ENCODE data around the gene SAMD10.

Gene SAMD10

DNA sequence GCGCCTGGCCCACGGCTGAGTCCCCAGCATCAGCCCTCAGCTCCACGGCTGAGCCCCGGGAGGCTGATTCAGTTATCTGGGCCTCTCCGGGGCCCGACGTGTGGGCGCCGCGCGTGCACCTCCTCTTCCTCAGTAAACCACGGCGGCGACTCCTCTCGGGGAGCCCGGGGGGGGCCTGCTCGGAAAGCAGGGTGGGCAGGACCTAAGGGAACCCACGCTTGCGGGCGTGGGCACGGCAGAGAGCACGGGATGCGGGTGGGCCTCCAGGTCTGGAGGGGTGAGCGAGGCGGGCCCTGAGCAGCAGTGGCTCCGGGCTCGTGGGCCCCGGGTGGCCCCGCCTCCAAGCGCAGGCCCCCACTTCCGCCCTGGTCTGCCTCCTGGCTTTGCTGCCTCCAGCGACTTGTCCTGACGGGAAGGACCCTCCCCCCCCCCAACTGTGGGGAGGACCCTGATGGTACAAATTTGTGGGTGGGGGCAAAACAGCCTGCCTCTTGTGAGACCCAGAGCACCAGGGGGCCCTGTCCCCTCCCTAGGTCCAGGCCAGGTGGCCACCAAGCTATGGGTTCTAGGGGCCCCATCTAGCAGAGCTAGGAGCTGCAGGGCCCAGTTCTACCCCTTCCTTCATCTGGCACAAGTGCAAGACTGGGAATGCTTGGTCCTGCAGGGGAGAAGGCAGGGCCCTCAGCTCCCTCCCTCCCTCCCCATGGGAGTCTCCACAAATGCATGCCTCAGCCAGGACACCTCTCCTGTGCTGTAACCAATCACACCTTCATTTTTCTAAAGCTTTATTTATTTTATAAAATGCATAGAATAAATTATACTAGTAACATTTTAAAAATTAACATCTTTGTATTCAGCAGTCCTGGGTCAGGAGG is 40.1 kb downstream of the SAMD10 start:
- TF ChIP-seq, protein P1, sequence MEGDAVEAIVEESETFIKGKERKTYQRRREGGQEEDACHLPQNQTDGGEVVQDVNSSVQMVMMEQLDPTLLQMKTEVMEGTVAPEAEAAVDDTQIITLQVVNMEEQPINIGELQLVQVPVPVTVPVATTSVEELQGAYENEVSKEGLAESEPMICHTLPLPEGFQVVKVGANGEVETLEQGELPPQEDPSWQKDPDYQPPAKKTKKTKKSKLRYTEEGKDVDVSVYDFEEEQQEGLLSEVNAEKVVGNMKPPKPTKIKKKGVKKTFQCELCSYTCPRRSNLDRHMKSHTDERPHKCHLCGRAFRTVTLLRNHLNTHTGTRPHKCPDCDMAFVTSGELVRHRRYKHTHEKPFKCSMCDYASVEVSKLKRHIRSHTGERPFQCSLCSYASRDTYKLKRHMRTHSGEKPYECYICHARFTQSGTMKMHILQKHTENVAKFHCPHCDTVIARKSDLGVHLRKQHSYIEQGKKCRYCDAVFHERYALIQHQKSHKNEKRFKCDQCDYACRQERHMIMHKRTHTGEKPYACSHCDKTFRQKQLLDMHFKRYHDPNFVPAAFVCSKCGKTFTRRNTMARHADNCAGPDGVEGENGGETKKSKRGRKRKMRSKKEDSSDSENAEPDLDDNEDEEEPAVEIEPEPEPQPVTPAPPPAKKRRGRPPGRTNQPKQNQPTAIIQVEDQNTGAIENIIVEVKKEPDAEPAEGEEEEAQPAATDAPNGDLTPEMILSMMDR (IDR thresholded peaks at IDR 0.05; ENCODE audit: borderline replicate concordance, control extremely low read depth, extremely low read depth, insufficient read depth, missing control alignments): no peak
- in situ Hi-C loops (cut with MboI; ENCODE audit: low sequenced_read_pairs, unreplicated experiment): no loop called here
- no peak for DNase-seq (ENCODE audit: low spot score)

DNA sequence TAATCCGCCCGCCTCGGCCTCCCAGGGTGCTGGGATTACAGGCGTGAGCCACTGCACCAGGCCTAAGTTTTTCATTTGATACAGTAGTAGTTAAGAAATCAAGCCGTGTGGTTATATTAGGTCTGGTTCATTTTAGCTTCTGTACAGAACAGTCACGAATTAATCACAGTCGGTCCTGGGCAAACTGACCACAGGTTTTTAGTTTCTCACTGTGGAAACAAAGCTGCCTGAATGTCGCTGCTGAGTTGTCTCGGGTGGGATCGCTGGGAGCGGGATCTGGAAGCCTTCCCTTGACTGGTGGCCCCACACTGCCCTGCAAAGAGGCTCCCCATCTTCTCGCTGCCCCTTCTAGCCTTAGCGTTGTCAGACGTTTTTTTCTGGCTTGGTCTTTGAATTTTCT is 41.8 kb downstream of the SAMD10 start:
- no peak for DNase-seq (ENCODE audit: low spot score)
- TF ChIP-seq, protein P1 (IDR thresholded peaks at IDR 0.05; ENCODE audit: borderline replicate concordance, control extremely low read depth, extremely low read depth, insufficient read depth, missing control alignments): no peak
- in situ Hi-C loops (cut with MboI; ENCODE audit: low sequenced_read_pairs, unreplicated experiment): no loop called here

DNA sequence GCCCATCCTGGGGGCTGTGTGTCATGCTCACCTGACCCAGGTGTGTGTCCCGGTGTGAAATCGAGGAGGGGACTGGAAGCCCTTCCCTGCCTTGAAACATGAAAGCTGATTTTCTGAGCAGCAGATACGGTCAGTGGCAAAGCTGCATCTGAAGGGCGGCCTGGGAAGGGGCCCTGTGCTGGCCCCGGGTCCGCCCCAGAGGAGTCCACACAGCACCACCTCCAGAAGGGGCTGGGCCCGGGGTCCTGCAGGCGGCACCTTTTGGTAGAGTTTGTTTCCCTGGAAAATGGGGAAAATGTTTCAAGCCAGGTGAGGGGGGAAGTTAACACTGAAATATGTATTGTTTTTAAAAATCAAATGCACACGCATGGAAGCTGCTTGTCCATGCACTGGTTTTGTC is 44.0 kb downstream of the SAMD10 start:
- TF ChIP-seq, protein P1 (IDR thresholded peaks at IDR 0.05; ENCODE audit: borderline replicate concordance, control extremely low read depth, extremely low read depth, insufficient read depth, missing control alignments): no peak
- DNase-seq (ENCODE audit: low spot score): no peak
- in situ Hi-C loops (cut with MboI; ENCODE audit: low sequenced_read_pairs, unreplicated experiment): no loop called here

- DNase-seq (ENCODE audit: low spot score): no peak
- TF ChIP-seq, protein P1 (IDR thresholded peaks at IDR 0.05; ENCODE audit: borderline replicate concordance, control extremely low read depth, extremely low read depth, insufficient read depth, missing control alignments): no peak
- in situ Hi-C loops (cut with MboI; ENCODE audit: low sequenced_read_pairs, unreplicated experiment): no loop called here
Observed at GRCh38 chr20:63934271-63935068, 45.0 kb downstream of the SAMD10 start.

GRCh38 chr20:63933646-63934045 is 45.8 kb downstream of the SAMD10 start:
- TF ChIP-seq, protein P1 (IDR thresholded peaks at IDR 0.05; ENCODE audit: borderline replicate concordance, control extremely low read depth, extremely low read depth, insufficient read depth, missing control alignments): no peak
- in situ Hi-C loops (cut with MboI; ENCODE audit: low sequenced_read_pairs, unreplicated experiment): no loop called here

DNA sequence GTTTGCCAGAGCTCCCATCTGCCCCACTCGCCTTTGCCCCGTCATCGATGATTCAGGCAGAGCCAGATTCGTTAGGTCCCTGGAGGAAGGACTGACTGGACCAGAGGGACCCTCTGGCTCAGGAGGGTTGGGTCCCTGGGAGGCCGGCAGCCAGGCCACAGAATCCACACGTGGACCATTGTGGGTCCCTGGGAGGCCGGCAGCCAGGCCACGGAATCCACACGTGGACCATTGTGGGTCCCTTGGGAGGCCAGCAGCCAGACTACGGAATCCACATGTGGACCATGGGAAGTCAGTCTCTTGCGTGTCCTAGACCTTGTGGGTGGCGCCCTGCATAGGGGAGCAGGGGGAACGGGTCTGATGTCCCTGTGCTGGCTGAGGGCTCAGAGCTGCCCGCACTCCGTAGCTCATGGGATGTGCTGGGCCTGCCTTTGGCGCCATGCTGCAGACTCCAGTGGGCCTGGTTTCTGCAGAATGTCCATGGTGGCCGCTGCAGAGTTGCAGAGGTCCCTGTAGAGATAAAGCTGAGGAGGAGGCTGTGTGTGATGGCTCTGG is 46.8 kb downstream of the SAMD10 start:
- TF ChIP-seq, protein P1 (IDR thresholded peaks at IDR 0.05; ENCODE audit: borderline replicate concordance, control extremely low read depth, extremely low read depth, insufficient read depth, missing control alignments): no peak
- no peak for DNase-seq (ENCODE audit: low spot score)
- in situ Hi-C loops (cut with MboI; ENCODE audit: low sequenced_read_pairs, unreplicated experiment): no loop called here

More at GRCh38 chr20:63933646-63934045, 45.8 kb downstream of the SAMD10 start:
- no peak for DNase-seq (ENCODE audit: low spot score)
